ENCODE measurements around the gene EXOSC1. TPM values are rescaled to one million over a fixed set of nuclear protein-coding genes. Genes with fewer than 3 reads are reported as not detected.
"Not testable (repeated sequence)": the region's sequence is repeated elsewhere in the genome, so short reads cannot be mapped to it uniquely, and the experiment has no call there.

EXOSC1 gene
- total RNA-seq, 1 experiment from 2014 or later: 46.9 TPM

DNA sequence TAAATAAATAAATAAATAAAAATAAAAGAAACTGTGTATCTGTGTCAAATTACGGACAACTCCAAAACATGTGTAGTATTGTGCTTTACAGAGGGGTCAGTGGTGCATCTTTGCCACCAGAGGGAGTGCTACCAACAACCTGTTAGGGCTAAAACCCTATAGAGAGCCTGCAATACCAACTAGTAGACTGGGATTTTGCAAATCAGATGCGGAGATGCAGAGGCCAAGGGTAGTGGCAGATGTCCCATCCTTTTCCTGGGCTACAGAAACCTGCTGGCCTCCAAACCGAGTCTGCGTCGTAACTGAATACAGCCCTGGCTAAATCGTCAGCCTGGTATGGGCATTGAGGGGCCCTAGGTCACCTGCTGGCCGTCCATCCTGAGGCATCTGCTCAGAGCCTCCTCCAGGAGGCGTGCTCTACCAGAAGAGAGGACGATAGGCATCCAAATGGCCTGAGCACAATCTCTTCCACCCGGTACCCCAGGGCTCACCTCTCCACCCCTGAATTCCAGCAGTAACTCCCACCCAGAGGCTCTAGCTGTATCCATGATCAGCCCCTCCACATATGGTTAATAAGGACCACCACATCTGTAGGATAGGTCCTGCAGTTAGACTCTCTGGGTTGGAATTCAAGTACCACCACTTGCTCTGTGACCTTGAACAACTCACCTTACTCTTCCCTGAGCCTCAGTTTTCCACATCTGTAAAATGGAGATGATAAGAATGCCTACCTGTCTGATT is 38.4 kb downstream of the EXOSC1 start:
- H3K4me3 ChIP-seq: no peak overlapping the region
- H3K4me1 ChIP-seq: peaks cover 14% of the 10 kb centered on the region
- no peak overlapping the region for H3K27ac ChIP-seq
- H3K27me3 ChIP-seq: no peaks in the 10 kb centered on the region
- no peaks in the 10 kb centered on the region for H3K36me3 ChIP-seq
- H3K9me3 ChIP-seq (replicated peaks): no peaks in the 10 kb centered on the region
- peak; percentile 73 to 88 for DNase-seq

DNA sequence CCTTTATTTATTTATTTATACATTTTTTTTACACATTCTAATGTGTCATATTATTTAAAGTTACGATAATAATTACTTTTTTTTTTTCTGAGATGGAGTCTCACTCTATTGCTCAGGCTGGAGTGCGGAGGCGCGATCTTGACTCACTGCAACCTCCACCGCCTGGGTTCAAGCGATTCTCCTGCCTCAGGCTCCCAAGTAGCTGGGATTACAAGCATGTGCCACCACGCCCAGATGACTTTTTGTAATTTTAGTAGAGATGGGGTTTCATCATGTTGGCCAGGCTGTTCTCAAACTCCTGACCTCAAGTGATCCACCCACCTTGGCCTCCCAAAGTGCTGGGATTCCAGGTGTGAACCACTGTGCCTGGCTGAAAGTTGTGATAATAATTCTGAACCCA is 39.3 kb downstream of the EXOSC1 start:
- H3K36me3 ChIP-seq; H3K9me3 ChIP-seq (replicated peaks); DNase-seq; H3K4me3 ChIP-seq; H3K27me3 ChIP-seq; H3K27ac ChIP-seq: not testable (repeated sequence)
- H3K4me1 ChIP-seq: peaks cover 14% of the 10 kb centered on the region

DNA sequence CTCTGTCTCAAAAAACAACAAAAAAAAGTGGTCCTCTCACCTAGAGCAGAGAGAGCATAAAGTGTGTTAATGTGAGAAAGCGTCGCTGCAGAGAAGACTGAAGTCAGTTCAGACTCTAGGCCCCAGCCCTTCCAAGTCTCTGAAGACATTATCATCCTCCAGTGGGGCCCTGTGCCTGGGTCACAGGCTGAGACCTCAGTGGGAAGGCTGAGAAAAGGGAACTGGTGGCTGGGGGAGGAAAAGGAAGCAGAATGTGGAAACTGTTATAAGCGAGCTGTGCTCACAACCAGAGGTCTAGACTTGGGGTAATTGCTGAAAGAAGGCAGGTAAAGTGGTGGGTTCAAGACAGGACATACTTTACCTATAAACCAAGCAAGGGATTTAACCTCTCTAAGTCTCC is 39.7 kb downstream of the EXOSC1 start:
- H3K36me3 ChIP-seq: no peaks in the 10 kb centered on the region
- no peaks in the 10 kb centered on the region for H3K9me3 ChIP-seq (replicated peaks)
- H3K27ac ChIP-seq: no peak overlapping the region
- no peak overlapping the region for H3K4me3 ChIP-seq
- peaks cover 14% of the 10 kb centered on the region for H3K4me1 ChIP-seq
- DNase-seq: no peak
- no peaks in the 10 kb centered on the region for H3K27me3 ChIP-seq

- H3K27me3 ChIP-seq: no peaks in the 10 kb centered on the region
- peaks cover 16% of the 10 kb centered on the region for H3K4me1 ChIP-seq
- DNase-seq: no peak
- H3K4me3 ChIP-seq: no peak overlapping the region
- no peaks in the 10 kb centered on the region for H3K36me3 ChIP-seq
- no peak overlapping the region for H3K27ac ChIP-seq
- H3K9me3 ChIP-seq (replicated peaks): no peaks in the 10 kb centered on the region
These were observed 41.8 kb downstream of the EXOSC1 start for GRCh38 chr10:97404044-97404443.

- Histone ChIP-seq H3K4me3 (peak overlapping the region; percentile 82), H3K36me3 (peaks cover 18% of the 10 kb centered on the region), H3K27me3 (no peaks in the 10 kb centered on the region), H3K9me3 (replicated peaks) (no peaks in the 10 kb centered on the region), H3K4me1 (peaks cover 3% of the 10 kb centered on the region), H3K27ac (no peak overlapping the region; the same call in 1 of the 2 replicates)
- DNase-seq: no peak
These were observed 44.3 kb downstream of the EXOSC1 start for GRCh38 chr10:97401455-97401919.

GRCh38 chr10:97400665-97401454 is 44.9 kb downstream of the EXOSC1 start, which contains the start of gene RRP12:
RRP12 (minus strand) TSS chr10:97401340; CDS start chr10:97401231, 109 bp downstream.
- 0 out of 2 replicates have a peak, but pooled peaks cover 2% of the 10 kb centered on the region for H3K4me1 ChIP-seq
- H3K36me3 ChIP-seq: peaks cover 23% of the 10 kb centered on the region
- peak; percentile 93 to 97 for DNase-seq
- H3K4me3 ChIP-seq: peak within 1 kb of the TSS; percentile 82
- peak within 1 kb of the TSS; percentile 49 for H3K27ac ChIP-seq
- no peaks in the 10 kb centered on the region for H3K27me3 ChIP-seq
- no peaks in the 10 kb centered on the region for H3K9me3 ChIP-seq (replicated peaks)

DNA sequence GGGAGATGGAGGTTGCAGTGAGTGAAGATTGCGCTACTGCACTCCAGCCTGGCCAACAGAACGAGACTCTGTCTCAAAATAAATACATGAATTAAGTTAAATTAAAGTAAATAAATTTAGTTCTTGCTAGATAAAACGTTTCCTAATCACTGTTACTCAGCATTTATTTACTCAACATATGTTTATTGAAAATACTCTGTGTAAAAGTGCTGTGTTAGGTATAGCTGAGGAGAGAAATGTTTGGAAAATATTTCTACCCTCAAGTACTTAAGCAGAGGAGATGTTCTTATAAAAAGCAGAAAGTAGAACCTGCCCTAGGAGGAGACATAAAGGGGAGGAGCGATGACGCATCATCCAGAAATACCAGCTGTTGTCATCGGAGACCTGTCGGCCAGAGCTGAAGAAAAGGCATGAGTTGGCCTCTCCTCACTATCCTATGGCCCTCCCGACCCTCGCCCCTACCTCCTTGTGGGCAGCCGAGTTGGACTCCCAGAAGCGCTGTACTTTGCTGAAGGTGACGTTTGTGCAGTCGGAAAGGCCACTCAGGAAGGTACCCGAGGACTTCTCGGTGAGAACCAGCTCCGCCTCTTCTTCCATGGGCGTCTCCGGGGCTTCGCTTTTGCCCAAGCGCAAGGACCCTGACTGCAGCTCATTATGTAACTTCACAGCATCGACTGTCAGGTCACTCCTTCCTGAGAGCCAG is 45.8 kb downstream of the EXOSC1 start:
- DNase-seq: peak; percentile 81 to 84
- Histone ChIP-seq H3K4me1 (0 out of 2 replicates have a peak, but pooled peaks cover 2% of the 10 kb centered on the region), H3K36me3 (peaks cover 23% of the 10 kb centered on the region), H3K27ac (peak overlapping the region; percentile 49), H3K4me3 (peak overlapping the region; percentile 82), H3K27me3 (no peaks in the 10 kb centered on the region), H3K9me3 (replicated peaks) (no peaks in the 10 kb centered on the region)

- H3K27ac ChIP-seq: no peak overlapping the region
- no peak for DNase-seq
- H3K36me3 ChIP-seq: peaks cover 38% of the 10 kb centered on the region
- H3K9me3 ChIP-seq (replicated peaks): no peaks in the 10 kb centered on the region
- no peak overlapping the region for H3K4me3 ChIP-seq
- 0 out of 2 replicates have a peak, but pooled peaks cover 2% of the 10 kb centered on the region for H3K4me1 ChIP-seq
- no peaks in the 10 kb centered on the region for H3K27me3 ChIP-seq
These were observed 49.8 kb downstream of the EXOSC1 start for GRCh38 chr10:97396056-97396455.

- Histone ChIP-seq H3K36me3 (peaks cover 57% of the 10 kb centered on the region), H3K4me3 (no peak overlapping the region), H3K9me3 (replicated peaks) (no peaks in the 10 kb centered on the region), H3K27me3 (no peaks in the 10 kb centered on the region), H3K27ac (no peak overlapping the region), H3K4me1 (no peaks in the 10 kb centered on the region)
- no peak for DNase-seq
These were observed 52.7 kb downstream of the EXOSC1 start for GRCh38 chr10:97393034-97393573.

- DNase-seq: no peak
- Histone ChIP-seq H3K27me3 (no peaks in the 10 kb centered on the region), H3K36me3 (peaks cover 46% of the 10 kb centered on the region), H3K4me1 (no peaks in the 10 kb centered on the region), H3K27ac (no peak overlapping the region), H3K4me3 (no peak overlapping the region), H3K9me3 (replicated peaks) (no peaks in the 10 kb centered on the region)
These were observed 55.7 kb downstream of the EXOSC1 start for GRCh38 chr10:97390091-97390490.

DNA sequence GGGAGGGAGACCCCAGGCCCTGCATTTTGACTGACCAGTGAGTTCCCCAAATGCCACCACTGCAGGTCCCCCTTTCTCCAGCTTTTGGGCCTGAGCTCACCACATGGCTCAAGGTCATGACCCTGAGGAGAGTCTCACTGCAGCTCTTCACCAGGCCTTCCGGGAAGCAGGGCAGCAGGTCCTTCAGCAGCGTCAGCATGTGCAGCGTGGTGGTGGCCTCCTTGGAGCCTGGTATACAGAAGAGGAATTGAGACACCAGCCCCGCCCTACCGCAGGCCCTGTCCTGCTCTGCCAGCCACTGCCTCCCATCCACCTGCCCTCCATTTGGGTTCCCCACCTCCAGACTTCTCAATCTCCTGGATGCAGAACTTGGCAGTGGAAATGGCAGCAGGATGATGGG is 57.7 kb downstream of the EXOSC1 start:
- no peaks in the 10 kb centered on the region for H3K4me1 ChIP-seq
- H3K27me3 ChIP-seq: no peaks in the 10 kb centered on the region
- DNase-seq: no peak
- H3K9me3 ChIP-seq (replicated peaks): no peaks in the 10 kb centered on the region
- H3K36me3 ChIP-seq: peaks cover 40% of the 10 kb centered on the region
- no peak overlapping the region for H3K4me3 ChIP-seq
- no peak overlapping the region for H3K27ac ChIP-seq

Other genes starting within 250 kb of the EXOSC1 start
- gene ARHGAP19, start 153.4 kb downstream of the EXOSC1 start, total RNA-seq (2014; rRNA removed; shearing (Covaris generic)): 29.2 and 32.3 TPM in 2 replicates
- 2.1 and 2.7 TPM in 2 replicates for gene FRAT1, start 126.7 kb downstream of the EXOSC1 start, total RNA-seq (2014; rRNA removed; shearing (Covaris generic))
- 17.8 and 21.6 TPM in 2 replicates for gene FRAT2, start 111.3 kb downstream of the EXOSC1 start, total RNA-seq (2014; rRNA removed; shearing (Covaris generic))
- gene RRP12, start 44.7 kb downstream of the EXOSC1 start, total RNA-seq (2014; rRNA removed; shearing (Covaris generic)): 24.2 and 26.8 TPM in 2 replicates
- gene PGAM1, start 19.8 kb downstream of the EXOSC1 start, total RNA-seq (2014; rRNA removed; shearing (Covaris generic)): 515 and 519 TPM in 2 replicates
- 50.4 and 53.3 TPM in 2 replicates for gene ZDHHC16, start 169 bp upstream of the EXOSC1 start, total RNA-seq (2014; rRNA removed; shearing (Covaris generic))
- 77.3 and 83.7 TPM in 2 replicates for gene MMS19, start 52.4 kb upstream of the EXOSC1 start, total RNA-seq (2014; rRNA removed; shearing (Covaris generic))
- 13.9 and 14.3 TPM in 2 replicates for gene UBTD1, start 52.9 kb upstream of the EXOSC1 start, total RNA-seq (2014; rRNA removed; shearing (Covaris generic))
- gene ANKRD2, start 126.8 kb upstream of the EXOSC1 start, total RNA-seq (2014; rRNA removed; shearing (Covaris generic)): 0.26 and 0.51 TPM in 2 replicates
- 1.7 and 3.5 TPM in 2 replicates for gene HOGA1, start 138.4 kb upstream of the EXOSC1 start, total RNA-seq (2014; rRNA removed; shearing (Covaris generic))
- gene C10orf62, start 143.7 kb upstream of the EXOSC1 start, total RNA-seq (2014; rRNA removed; shearing (Covaris generic)): 0.75 and 0.84 TPM in 2 replicates
- gene MORN4, start 187.5 kb upstream of the EXOSC1 start, total RNA-seq (2014; rRNA removed; shearing (Covaris generic)): 1.9 and 2.9 TPM in 2 replicates
- 19.4 and 20.1 TPM in 2 replicates for gene PI4K2A, start 194.7 kb upstream of the EXOSC1 start, total RNA-seq (2014; rRNA removed; shearing (Covaris generic))
- gene AVPI1, start 241.2 kb upstream of the EXOSC1 start, total RNA-seq (2014; rRNA removed; shearing (Covaris generic)): 11.2 and 14.4 TPM in 2 replicates